Measurements from ENCODE around the gene NRF1. TPM values are rescaled to one million over a fixed set of nuclear protein-coding genes. Genes with fewer than 3 reads are reported as not detected.

Gene NRF1
- total RNA-seq, 1 experiment from 2014 or later: 23.2 TPM

- Histone ChIP-seq H3K27ac (no peak overlapping the region), H3K79me2 (ENCODE audit: low read depth) (no peaks in the 10 kb centered on the region), H3K4me1 (replicated peaks; ENCODE audit: insufficient read depth) (no peaks in the 10 kb centered on the region), H3K27me3 (ENCODE audit: insufficient read depth, low read depth) (no peaks in the 10 kb centered on the region), H4K20me1 (ENCODE audit: insufficient read depth) (no peaks in the 10 kb centered on the region), H3K4me2 (no peak overlapping the region), H3K36me3 (ENCODE audit: low read depth) (no peaks in the 10 kb centered on the region), H3K9me2 (ENCODE audit: insufficient read depth) (no peaks in the 10 kb centered on the region), H3K9me3 (ENCODE audit: insufficient read depth, low read depth) (no peaks in the 10 kb centered on the region), H3F3A (ENCODE audit: insufficient read depth, low read depth) (no peaks in the 10 kb centered on the region; the same call in 1 of the 2 replicates), H3K4me3 (no peak overlapping the region), H2AFZ (no peak overlapping the region)
- TF ChIP-seq CTCF (conservative IDR thresholded peaks at IDR 0.05) (no peak), EZH2 (IDR thresholded peaks at IDR 0.05; ENCODE audit: low read depth) (no peak)
- BruUV-seq (replicated peaks): no TSS peak
- ChIA-PET CTCF (no interaction called here), POLR2A (ENCODE audit: unreplicated experiment) (interaction anchor here (0.7 kb wide), 1 partner anchor 633 kb away, joined by 4 read pairs; no protein-coding TSS in a partner anchor)
- DNase-seq: no peak
- intact Hi-C loops (cut with micrococcal nuclease; ENCODE audit: unreplicated experiment): no loop called here
Observed at GRCh38 chr7:129796186-129796775, 184.8 kb downstream of the NRF1 start.

GRCh38 chr7:129797214-129797789 is 185.8 kb downstream of the NRF1 start:
- no peaks in the 10 kb centered on the region for H3K9me3 ChIP-seq (ENCODE audit: insufficient read depth, low read depth)
- TF ChIP-seq EZH2 (IDR thresholded peaks at IDR 0.05; ENCODE audit: low read depth): no peak
- ChIA-PET POLR2A (ENCODE audit: unreplicated experiment) (no interaction called here), CTCF (no interaction called here)
- no TSS peak for BruUV-seq (replicated peaks)
- no peaks in the 10 kb centered on the region for H4K20me1 ChIP-seq (ENCODE audit: insufficient read depth)
- no peaks in the 10 kb centered on the region for H3K27me3 ChIP-seq (ENCODE audit: insufficient read depth, low read depth)
- no peak overlapping the region for H3K4me3 ChIP-seq
- no peak for DNase-seq
- no peaks in the 10 kb centered on the region for H3K9me2 ChIP-seq (ENCODE audit: insufficient read depth)
- no peaks in the 10 kb centered on the region; the same call in 1 of the 2 replicates for H3F3A ChIP-seq (ENCODE audit: insufficient read depth, low read depth)
- H3K4me2 ChIP-seq: no peak overlapping the region
- no peak overlapping the region for H3K27ac ChIP-seq
- no peaks in the 10 kb centered on the region for H3K79me2 ChIP-seq (ENCODE audit: low read depth)
- intact Hi-C loops (cut with micrococcal nuclease; ENCODE audit: unreplicated experiment): no loop called here
- H3K36me3 ChIP-seq (ENCODE audit: low read depth): no peaks in the 10 kb centered on the region
- H2AFZ ChIP-seq: no peak overlapping the region
- no peaks in the 10 kb centered on the region for H3K4me1 ChIP-seq (replicated peaks; ENCODE audit: insufficient read depth)

GRCh38 chr7:129798616-129799349 is 187.3 kb downstream of the NRF1 start:
- no peak for DNase-seq
- Histone ChIP-seq H3K9me3 (ENCODE audit: insufficient read depth, low read depth) (no peaks in the 10 kb centered on the region), H4K20me1 (ENCODE audit: insufficient read depth) (no peaks in the 10 kb centered on the region), H3K9me2 (ENCODE audit: insufficient read depth) (no peaks in the 10 kb centered on the region), H3K4me1 (replicated peaks; ENCODE audit: insufficient read depth) (no peaks in the 10 kb centered on the region), H3K27ac (no peak overlapping the region), H2AFZ (no peak overlapping the region), H3K4me2 (no peak overlapping the region), H3K27me3 (ENCODE audit: insufficient read depth, low read depth) (no peaks in the 10 kb centered on the region), H3K36me3 (ENCODE audit: low read depth) (no peaks in the 10 kb centered on the region), H3F3A (ENCODE audit: insufficient read depth, low read depth) (no peaks in the 10 kb centered on the region; the same call in 1 of the 2 replicates), H3K4me3 (no peak overlapping the region), H3K79me2 (ENCODE audit: low read depth) (no peaks in the 10 kb centered on the region)
- ChIA-PET CTCF (interaction anchor here (0.6 kb wide), 1 partner anchor 25 kb away, joined by 3 read pairs; no protein-coding TSS in a partner anchor), POLR2A (ENCODE audit: unreplicated experiment) (no interaction called here)
- BruUV-seq (replicated peaks): no TSS peak
- intact Hi-C loops (cut with micrococcal nuclease; ENCODE audit: unreplicated experiment): no loop called here
- no peak for TF ChIP-seq CTCF (conservative IDR thresholded peaks at IDR 0.05)
- TF ChIP-seq EZH2 (IDR thresholded peaks at IDR 0.05; ENCODE audit: low read depth): no peak

Measured in PC-9 (cell line).